ENCODE data around the gene SPSB2.
A peak's percentile ranks its signal among the peaks of the same experiment; 100 is the strongest.

Gene SPSB2

DNA sequence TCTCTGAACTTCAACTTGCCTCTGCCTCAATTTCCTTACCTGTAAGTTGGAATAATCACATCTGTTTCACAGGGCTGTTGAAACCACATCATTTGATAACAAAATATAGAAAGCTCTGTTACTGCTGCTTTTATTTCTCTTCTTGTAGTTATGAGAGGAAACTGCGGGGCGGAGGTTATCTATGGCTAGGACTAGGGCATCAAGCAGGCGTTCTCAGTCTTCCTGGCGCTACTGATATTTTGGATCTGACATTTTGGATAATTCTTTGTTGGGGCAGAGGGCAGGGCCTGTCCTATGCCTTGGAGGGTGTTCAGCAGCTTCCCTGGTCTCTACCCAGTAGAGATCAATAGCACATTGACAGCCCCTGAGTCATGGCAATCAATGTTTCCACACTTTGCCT is 41.0 kb downstream of the SPSB2 start:
- peaks cover 20% of the 10 kb centered on the region for H3K4me1 Mint-ChIP-seq
- ATAC-seq (ENCODE audit: low read depth) (no peak), DNase-seq (ENCODE audit: low spot score in 2 of 2) (no peak)
- H3K27me3 Mint-ChIP-seq = peaks cover 25% of the 10 kb centered on the region
- H3K27ac Mint-ChIP-seq = no peak overlapping the region
- H3K9me3 Mint-ChIP-seq = no peaks in the 10 kb centered on the region
- H3K4me3 Mint-ChIP-seq = no peak overlapping the region
- no peaks in the 10 kb centered on the region for H3K36me3 Mint-ChIP-seq

DNA sequence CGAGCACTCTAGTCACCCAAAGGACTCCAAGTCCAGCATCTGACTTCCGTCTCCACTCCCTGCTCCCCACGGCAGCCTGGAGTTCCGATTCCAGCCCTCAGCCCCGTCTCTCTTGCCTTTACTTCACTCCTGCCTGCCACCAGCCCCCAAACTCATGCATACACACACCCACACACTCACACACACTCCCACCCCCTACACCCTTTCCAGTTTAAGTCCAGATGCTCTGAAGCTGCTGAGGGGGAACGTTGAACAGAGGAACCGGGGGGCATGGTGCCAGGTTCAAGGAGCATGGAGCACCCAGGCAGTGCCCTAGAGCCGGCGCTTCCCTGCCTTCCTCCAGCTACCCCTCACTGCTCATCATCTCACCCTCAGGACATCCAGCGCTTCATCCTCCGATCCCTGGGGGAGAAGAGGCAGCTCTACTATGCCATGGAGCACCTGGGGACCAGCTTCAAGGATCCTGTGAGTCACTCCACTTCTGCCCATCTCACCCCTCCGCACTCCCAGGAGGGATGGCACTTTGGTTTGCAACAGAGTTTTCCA is 41.6 kb downstream of the SPSB2 start:
- no peaks in the 10 kb centered on the region for H3K9me3 Mint-ChIP-seq
- H3K4me3 Mint-ChIP-seq = no peak overlapping the region
- H3K27ac Mint-ChIP-seq = no peak overlapping the region
- H3K27me3 Mint-ChIP-seq = peaks cover 27% of the 10 kb centered on the region
- H3K36me3 Mint-ChIP-seq = no peaks in the 10 kb centered on the region
- ATAC-seq (ENCODE audit: low read depth) = no peak
- peaks cover 20% of the 10 kb centered on the region for H3K4me1 Mint-ChIP-seq
- DNase-seq (ENCODE audit: low spot score in 2 of 2) = no peak

DNA sequence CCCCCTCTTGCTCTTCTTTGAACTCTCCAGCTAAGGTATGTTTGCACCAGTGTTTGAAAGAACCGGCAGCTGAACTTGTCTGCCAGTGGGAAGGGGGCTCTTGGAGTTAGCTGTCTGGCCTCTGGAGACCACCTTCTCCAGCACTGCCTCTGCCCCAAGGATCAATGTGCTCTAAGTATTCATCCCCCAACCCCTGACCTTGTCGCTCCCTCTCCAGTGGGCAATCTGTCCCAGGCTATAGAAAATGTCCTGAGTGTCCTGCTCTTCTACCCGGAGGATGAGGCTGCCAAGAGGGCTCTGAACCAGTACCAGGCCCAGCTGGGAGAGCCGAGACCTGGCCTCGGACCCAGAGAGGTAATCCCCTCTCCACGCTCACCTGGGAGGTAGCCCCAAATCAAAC is 42.1 kb downstream of the SPSB2 start:
- H3K27me3 Mint-ChIP-seq = peaks cover 30% of the 10 kb centered on the region
- no peaks in the 10 kb centered on the region for H3K9me3 Mint-ChIP-seq
- H3K36me3 Mint-ChIP-seq = no peaks in the 10 kb centered on the region
- H3K4me3 Mint-ChIP-seq = no peak overlapping the region
- H3K4me1 Mint-ChIP-seq = peaks cover 20% of the 10 kb centered on the region
- H3K27ac Mint-ChIP-seq = no peak overlapping the region
- ATAC-seq (ENCODE audit: low read depth) = no peak
- DNase-seq (ENCODE audit: low spot score in 2 of 2) = no peak

DNA sequence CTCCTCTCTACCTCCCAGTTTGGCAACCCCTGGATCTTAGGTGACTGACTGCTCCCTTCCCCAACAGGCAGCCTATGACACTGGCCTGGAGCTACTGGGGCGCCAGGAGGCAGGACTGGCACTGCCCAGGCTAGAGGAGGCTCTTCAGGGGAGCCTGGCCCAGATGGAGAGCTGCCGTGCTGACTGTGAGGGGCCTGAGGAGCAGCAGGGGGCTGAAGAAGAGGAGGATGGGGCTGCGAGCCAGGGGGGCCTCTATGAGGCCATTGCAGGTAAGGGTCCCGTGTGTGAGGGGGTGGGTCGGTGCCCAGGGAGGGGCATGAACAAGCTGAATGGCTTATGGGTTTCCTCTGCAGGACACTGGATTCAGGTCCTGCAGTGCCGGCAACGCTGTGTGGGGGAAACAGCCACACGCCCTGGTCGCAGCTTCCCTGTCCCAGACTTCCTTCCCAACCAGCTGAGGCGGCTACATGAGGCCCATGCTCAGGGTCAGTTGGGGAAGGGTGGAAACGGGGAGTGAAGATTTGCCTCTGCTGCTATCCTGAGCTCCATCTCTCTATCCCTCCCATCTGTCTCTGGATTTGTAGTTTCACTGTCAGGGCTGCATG is 42.7 kb downstream of the SPSB2 start:
- no peak overlapping the region for H3K27ac Mint-ChIP-seq

DNA sequence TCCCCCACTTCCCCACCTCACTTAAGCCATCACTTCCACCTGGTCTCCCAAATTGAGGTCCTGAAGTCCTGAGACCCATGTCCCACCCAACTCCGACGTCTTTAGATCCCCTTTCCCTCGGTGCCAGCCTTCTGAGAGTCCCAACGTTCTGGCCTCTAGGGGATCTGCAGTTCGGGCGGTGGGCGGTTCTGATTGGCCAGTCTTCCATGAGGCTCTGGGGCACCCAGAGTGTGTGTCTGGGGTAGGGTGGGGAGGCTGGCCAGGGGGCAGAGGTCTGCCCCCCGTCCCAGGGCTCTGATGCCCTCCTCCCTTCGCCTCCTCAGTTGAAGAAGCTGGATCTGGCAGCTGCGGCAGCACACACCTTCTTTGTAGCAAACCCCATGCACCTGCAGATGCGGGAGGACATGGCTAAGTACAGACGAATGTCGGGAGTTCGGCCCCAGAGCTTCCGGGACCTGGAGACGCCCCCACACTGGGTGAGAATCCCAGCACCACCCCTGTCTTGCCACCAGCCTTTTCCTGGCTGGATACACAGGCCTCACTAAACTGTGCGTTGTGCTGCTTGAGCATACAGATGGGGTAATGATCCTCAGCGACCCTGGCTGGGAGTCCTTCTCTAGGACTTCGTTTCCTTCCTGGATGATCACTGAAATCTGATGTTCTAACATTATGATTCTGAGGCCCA is 43.4 kb downstream of the SPSB2 start:
- ATAC-seq (ENCODE audit: low read depth) (peak; percentile 9), DNase-seq (ENCODE audit: low spot score in 2 of 2) (no peak)
- Mint-ChIP-seq H3K27ac (peak overlapping the region; percentile 54), H3K4me1 (peaks cover 27% of the 10 kb centered on the region), H3K36me3 (no peaks in the 10 kb centered on the region), H3K4me3 (peak overlapping the region; percentile 85), H3K9me3 (no peaks in the 10 kb centered on the region), H3K27me3 (peaks cover 40% of the 10 kb centered on the region)

More for the DNA sequence above, 42.7 kb downstream of the SPSB2 start:
- no peaks in the 10 kb centered on the region for H3K36me3 Mint-ChIP-seq
- ATAC-seq (ENCODE audit: low read depth) (no peak), DNase-seq (ENCODE audit: low spot score in 2 of 2) (no peak)
- H3K27me3 Mint-ChIP-seq = peaks cover 33% of the 10 kb centered on the region
- H3K4me1 Mint-ChIP-seq = peaks cover 21% of the 10 kb centered on the region
- peak overlapping the region; percentile 18 for H3K4me3 Mint-ChIP-seq
- no peaks in the 10 kb centered on the region for H3K9me3 Mint-ChIP-seq

DNA sequence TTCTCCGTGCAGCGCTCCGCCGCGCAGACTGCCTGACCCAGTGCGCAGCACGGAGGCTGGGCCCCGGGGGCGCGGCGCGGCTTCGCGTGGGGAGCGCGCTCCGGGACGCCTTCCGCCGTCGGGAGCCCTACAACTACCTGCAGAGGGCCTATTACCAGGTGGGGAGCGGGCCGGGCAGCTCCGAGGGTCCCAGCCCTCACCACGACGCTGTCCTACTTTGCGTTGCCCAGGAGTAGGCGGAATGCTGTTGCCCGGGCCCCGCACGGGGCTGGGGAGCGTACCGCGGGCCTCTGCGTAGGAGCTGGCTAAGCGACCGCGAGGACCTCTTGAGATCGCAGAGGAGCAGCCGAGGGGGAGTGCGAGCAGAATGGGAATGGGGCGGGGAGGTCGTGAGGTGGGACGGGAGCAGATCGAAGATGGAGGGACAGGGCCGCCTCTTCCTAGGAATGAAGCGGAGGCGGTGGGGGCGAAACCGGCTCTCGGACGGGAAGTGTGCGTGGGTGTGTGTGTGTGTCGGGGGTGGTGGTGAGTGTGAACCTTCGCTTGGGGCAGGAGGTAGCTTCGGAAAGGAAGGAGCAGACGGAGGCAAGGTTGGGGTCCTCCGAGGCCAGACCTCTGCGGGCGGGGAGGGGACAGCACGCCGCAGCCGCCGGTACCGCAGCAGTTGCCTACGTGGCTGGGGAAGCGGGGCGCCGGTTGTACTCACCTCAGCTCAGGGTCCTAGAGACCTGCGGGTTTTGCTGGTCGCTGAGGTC is 44.1 kb downstream of the SPSB2 start:
- Mint-ChIP-seq H3K27ac (peak overlapping the region; percentile 54), H3K36me3 (no peaks in the 10 kb centered on the region), H3K27me3 (peaks cover 45% of the 10 kb centered on the region), H3K4me1 (peaks cover 29% of the 10 kb centered on the region), H3K4me3 (peak overlapping the region; percentile 85), H3K9me3 (no peaks in the 10 kb centered on the region)
- DNase-seq (ENCODE audit: low spot score in 2 of 2) (no peak), ATAC-seq (ENCODE audit: low read depth) (peak; percentile 65)

DNA sequence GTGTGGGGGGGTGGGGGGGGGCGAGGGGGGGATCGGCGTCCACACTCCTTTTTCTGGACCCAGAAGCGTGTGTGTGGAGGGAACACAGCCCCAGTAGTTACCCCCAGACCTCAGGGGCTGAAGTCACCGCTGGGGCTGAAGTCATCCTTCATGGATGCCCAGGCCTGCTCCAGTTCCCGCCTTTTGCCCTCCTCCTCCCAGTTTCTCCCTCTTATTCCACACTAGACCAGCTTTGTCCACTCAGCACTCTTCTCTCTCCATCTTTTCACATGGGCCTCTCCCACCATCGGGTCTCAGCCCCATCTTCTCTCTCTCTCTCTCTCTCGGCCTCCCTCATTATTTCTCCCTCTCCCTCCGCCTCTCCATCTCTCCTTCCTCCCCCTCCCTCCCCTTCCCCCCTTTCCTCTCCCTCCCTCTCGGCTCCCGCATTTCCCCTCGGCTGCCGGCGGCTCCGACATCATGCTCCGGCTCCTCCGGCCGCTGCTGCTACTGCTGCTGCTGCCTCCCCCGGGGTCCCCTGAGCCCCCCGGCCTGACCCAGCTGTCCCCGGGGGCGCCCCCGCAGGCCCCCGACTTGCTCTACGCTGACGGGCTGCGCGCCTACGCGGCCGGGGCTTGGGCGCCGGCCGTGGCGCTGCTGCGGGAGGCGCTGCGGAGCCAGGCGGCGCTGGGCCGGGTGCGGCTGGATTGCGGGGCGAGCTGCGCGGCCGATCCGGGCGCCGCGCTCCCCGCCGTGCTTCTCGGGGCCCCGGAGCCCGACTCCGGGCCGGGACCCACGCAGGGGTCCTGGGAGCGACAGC is 44.9 kb downstream of the SPSB2 start, which contains the start of gene P3H3:
Gene P3H3, plus strand, starts transcription at position 426 of the 799 bp plus-strand sequence. Its CDS starts 34 bp downstream, at position 460.
- H3K4me1 Mint-ChIP-seq = peaks cover 29% of the 10 kb centered on the region
- peak in 1 of 2 donors; percentile 53 for DNase-seq (ENCODE audit: low spot score in 2 of 2)
- peak within 1 kb of the TSS; percentile 54 for H3K27ac Mint-ChIP-seq
- H3K36me3 Mint-ChIP-seq = no peaks in the 10 kb centered on the region
- H3K9me3 Mint-ChIP-seq = no peaks in the 10 kb centered on the region
- H3K27me3 Mint-ChIP-seq = peaks cover 47% of the 10 kb centered on the region
- peak; percentile 44 for ATAC-seq (ENCODE audit: low read depth)
- H3K4me3 Mint-ChIP-seq = peak within 1 kb of the TSS; percentile 85

DNA sequence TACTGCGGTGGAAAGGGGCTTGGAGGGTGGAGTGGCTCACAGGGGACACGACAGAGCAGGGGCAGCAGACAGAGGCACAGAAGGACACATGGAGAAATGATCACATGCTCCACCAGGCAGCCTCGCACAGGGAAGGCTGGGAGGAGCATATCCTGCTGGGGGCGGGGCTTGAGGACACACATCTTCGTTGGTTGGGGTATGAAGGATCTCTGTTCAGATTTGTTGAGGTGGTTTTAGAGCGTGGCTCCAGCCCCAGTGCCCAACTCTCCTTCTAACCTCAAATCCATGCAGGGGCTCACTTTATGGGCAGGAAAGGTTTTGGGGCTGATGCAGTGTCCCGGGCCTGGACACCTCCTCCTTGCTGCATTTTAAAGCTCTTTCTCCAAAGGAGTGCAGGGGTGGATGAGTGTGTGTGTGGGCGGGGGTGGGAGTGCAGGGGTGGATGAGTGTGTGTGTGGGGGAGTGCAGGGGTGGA is 45.6 kb downstream of the SPSB2 start:
- Mint-ChIP-seq H3K27ac (no peak overlapping the region), H3K4me3 (peak overlapping the region; percentile 66), H3K9me3 (no peaks in the 10 kb centered on the region), H3K4me1 (peaks cover 29% of the 10 kb centered on the region), H3K27me3 (peaks cover 52% of the 10 kb centered on the region), H3K36me3 (no peaks in the 10 kb centered on the region)
- DNase-seq (ENCODE audit: low spot score in 2 of 2) (no peak), ATAC-seq (ENCODE audit: low read depth) (no peak)

DNA sequence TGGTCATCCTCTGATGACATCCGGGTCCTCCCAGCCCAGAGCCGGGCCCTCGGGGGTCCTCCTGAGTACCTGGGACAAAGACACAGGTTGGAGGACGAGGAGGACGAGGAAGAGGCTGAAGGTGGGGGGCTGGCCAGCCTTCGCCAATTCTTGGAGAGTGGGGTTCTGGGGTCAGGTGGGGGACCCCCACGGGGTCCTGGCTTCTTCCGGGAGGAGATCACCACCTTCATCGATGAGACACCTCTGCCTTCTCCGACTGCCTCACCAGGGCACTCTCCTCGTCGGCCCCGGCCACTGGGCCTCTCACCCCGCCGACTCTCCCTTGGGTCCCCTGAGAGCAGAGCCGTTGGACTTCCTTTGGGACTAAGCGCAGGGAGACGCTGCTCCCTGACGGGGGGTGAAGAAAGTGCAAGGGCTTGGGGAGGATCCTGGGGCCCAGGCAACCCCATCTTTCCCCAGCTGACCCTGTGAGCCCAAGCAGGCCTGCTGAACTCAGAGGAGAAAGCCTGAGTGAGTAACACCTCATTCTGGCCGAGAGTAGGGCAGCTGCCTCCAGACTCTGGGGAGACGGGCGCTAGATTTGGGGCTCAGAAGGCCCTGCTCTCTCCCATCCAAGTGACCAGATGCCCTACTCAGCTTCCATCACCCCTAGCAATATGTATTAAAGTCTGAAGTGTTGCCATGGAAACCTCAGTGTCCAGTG is 46.2 kb downstream of the SPSB2 start:
- DNase-seq (ENCODE audit: low spot score in 2 of 2) = no peak
- peaks cover 58% of the 10 kb centered on the region for H3K27me3 Mint-ChIP-seq
- peak overlapping the region; percentile 66 for H3K4me3 Mint-ChIP-seq
- ATAC-seq (ENCODE audit: low read depth) = no peak
- no peaks in the 10 kb centered on the region for H3K36me3 Mint-ChIP-seq
- H3K27ac Mint-ChIP-seq = no peak overlapping the region
- H3K9me3 Mint-ChIP-seq = no peaks in the 10 kb centered on the region
- H3K4me1 Mint-ChIP-seq = peaks cover 31% of the 10 kb centered on the region

DNA sequence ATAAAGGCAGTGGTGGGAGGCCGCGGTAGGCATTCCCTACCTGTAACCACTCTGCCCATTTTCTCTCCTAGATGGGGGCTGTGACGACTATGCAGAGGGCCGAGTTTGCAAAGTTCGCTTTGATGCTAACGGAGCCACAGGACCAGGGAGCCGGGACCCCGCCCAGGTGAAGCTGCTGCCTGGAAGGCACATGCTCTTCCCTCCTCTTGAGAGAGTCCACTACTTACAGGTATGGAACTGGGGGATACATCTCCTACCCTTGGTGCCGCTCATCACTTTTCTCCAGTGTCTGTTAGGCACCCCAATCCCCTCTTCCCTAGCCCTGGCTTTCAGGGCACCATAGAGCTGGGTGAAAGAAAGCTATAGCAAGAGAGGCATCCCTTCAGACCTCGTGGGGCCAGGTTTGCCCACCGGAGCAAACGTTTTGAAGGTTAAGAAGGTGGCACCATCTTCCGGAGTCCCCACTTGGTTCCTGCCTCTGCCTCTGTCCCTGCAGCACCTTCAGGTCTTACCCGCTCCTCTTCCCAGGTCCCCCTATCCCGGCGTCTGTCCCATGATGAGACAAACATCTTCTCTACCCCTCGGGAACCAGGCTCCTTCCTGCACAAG is 46.9 kb downstream of the SPSB2 start:
- Mint-ChIP-seq H3K9me3 (no peaks in the 10 kb centered on the region), H3K27me3 (peaks cover 57% of the 10 kb centered on the region), H3K36me3 (no peaks in the 10 kb centered on the region), H3K4me1 (peaks cover 34% of the 10 kb centered on the region), H3K27ac (no peak overlapping the region), H3K4me3 (no peak overlapping the region)
- ATAC-seq (ENCODE audit: low read depth) (no peak), DNase-seq (ENCODE audit: low spot score in 2 of 2) (no peak)

DNA sequence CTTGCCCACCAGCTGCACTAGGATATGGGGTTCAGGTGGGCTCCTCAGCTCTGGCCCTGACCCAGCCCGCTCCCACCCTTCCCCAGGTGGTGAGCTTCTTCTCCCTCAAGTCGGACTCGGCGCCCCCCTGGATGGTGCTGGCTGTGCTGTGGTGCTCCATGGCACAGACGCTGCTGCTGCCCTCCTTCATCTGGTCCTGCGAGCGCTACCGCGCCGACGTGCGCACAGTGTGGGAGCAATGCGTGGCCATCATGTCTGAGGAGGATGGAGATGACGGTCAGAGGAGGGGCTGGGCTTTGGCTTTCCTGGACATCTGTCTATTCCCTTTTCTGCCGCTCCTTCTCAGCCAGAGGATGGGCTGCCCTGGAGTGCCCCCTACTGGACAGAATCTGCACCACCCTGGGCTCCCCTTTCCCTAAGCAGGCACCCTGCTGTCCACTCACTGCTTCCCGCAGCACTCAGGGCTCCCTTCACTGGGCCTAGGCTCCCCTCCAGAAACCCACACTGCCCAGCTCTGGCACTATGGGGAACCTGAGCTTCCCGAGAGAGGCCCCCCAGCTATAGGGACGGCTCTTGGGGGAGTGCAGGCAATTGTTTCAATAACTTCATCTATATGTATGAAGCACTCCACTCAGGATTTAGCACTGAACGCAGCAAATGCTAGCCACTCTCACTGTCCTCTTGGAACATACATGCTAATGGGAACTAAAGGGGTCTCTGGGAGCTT is 47.5 kb downstream of the SPSB2 start:
- Mint-ChIP-seq H3K27ac (no peak overlapping the region), H3K27me3 (peaks cover 58% of the 10 kb centered on the region), H3K4me1 (peaks cover 37% of the 10 kb centered on the region), H3K36me3 (no peaks in the 10 kb centered on the region), H3K9me3 (no peaks in the 10 kb centered on the region), H3K4me3 (no peak overlapping the region)
- DNase-seq (ENCODE audit: low spot score in 2 of 2) = peak; percentile 73 to 82
- peak; percentile 57 for ATAC-seq (ENCODE audit: low read depth)

DNA sequence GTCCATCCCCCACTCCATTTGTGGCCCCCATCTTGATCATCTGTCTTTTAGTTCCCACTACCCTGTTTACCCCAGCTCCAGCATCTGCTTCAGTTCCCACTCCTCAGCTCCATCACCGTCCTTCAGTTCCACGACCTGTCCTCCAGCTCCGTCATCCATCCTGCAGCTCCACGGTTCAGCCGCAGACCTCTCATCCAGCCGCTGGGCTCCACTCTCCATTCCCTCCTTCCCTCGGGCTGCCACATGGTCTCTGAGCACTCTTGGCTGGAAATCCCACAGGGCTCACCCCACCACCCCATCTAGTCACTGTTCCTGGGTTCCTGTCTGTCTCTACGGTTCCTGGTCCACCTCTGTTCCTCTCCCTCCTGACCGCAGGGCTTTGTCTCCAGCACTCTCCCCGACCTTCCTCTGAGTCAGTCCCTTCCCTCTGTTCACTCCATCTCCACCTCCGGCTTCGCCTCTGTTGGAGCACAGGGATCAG is 48.2 kb downstream of the SPSB2 start:
- H3K4me1 Mint-ChIP-seq = peaks cover 37% of the 10 kb centered on the region
- no peak for DNase-seq (ENCODE audit: low spot score in 2 of 2)

More for the DNA sequence above, 48.2 kb downstream of the SPSB2 start:
- no peak overlapping the region for H3K27ac Mint-ChIP-seq
- H3K4me3 Mint-ChIP-seq = no peak overlapping the region
- no peak for ATAC-seq (ENCODE audit: low read depth)
- H3K27me3 Mint-ChIP-seq = peaks cover 55% of the 10 kb centered on the region
- no peaks in the 10 kb centered on the region for H3K9me3 Mint-ChIP-seq
- no peaks in the 10 kb centered on the region for H3K36me3 Mint-ChIP-seq

Data from memory B cell (primary cell).